C4-2B (cell line): Measurements from ENCODE around the gene TRIM5.

Source experiments
- CTCF ChIP-seq: fragments of 450-650 bp; conservative IDR thresholded peaks from 2 replicates; pipeline ENCODE4 v1.5.1; 2017; ENCODE audit warnings: mild to moderate bottlenecking
- ZFX ChIP-seq: fragments of 450-650 bp; IDR thresholded peaks from 2 replicates; pipeline ENCODE4 v1.6.1; 2017

- TF ChIP-seq CTCF (no peak), ZFX (no peak)
Observed at GRCh38 chr11:5621580-5621979, 63.3 kb downstream of the TRIM5 start.
